Measurements from ENCODE around the gene DVL3. TPM values are rescaled to one million over a fixed set of nuclear protein-coding genes. Genes with fewer than 3 reads are reported as not detected.

The DVL3 gene
- total RNA-seq, 1 experiment from 2014 or later, result 76.2 TPM

DNA sequence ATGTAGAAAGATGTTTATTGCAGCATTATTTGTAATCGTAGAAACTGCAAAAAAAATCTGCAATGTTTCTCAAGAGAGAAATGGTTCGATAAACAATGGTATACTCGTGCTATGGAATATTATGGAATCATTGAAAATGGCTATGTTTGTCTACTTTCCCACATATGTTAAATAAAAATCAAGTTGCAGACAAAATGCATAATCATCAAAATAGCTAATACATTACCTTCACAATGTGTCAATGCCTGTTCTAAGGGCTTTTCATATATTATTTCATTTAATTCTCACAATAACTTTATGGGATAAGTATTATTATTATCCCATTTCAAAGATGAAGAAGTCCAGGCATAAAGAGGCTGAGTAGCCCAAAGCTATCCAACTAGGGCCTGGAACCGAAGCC, 22.2 kb upstream of the DVL3 start (continued):
- TF ChIP-seq ZMAT4 (CRISPR knock-in tag; IDR thresholded peaks at IDR 0.05) (no peak), NR1H2 (CRISPR knock-in tag; IDR thresholded peaks at IDR 0.05) (no peak), TEAD1 (CRISPR knock-in tag; IDR thresholded peaks at IDR 0.05) (no peak), ATF6 (CRISPR knock-in tag; IDR thresholded peaks at IDR 0.05) (no peak), USF2 (CRISPR knock-in tag; IDR thresholded peaks at IDR 0.05) (no peak), USF1 (CRISPR knock-in tag; IDR thresholded peaks at IDR 0.05) (no peak), ARID4B (CRISPR knock-in tag; IDR thresholded peaks at IDR 0.05; ENCODE audit: borderline replicate concordance) (no peak), ZNF532 (CRISPR knock-in tag; IDR thresholded peaks at IDR 0.05; ENCODE audit: borderline replicate concordance) (no peak), SP1 (CRISPR knock-in tag; conservative IDR thresholded peaks at IDR 0.05) (no peak), ZNF219 (CRISPR knock-in tag; IDR thresholded peaks at IDR 0.05; ENCODE audit: borderline replicate concordance) (no peak), CBFB (CRISPR knock-in tag; IDR thresholded peaks at IDR 0.05; ENCODE audit: low read depth) (no peak), KAT7 (CRISPR knock-in tag; IDR thresholded peaks at IDR 0.05; ENCODE audit: borderline replicate concordance) (no peak)
- TF ChIP-seq, protein P1, sequence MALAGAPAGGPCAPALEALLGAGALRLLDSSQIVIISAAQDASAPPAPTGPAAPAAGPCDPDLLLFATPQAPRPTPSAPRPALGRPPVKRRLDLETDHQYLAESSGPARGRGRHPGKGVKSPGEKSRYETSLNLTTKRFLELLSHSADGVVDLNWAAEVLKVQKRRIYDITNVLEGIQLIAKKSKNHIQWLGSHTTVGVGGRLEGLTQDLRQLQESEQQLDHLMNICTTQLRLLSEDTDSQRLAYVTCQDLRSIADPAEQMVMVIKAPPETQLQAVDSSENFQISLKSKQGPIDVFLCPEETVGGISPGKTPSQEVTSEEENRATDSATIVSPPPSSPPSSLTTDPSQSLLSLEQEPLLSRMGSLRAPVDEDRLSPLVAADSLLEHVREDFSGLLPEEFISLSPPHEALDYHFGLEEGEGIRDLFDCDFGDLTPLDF (CRISPR knock-in tag; IDR thresholded peaks at IDR 0.05), result no peak

Data from WTC11 (cell line).